Measurements from ENCODE around the gene CFAP46. TPM values are rescaled to one million over a fixed set of nuclear protein-coding genes. Genes with fewer than 3 reads are reported as not detected.
"Not testable (repeated sequence)": the region's sequence is repeated elsewhere in the genome, so short reads cannot be mapped to it uniquely, and the experiment has no call there.

The CFAP46 gene
- total RNA-seq, 1 donor from 2014 or later: 1.9 TPM

DNA sequence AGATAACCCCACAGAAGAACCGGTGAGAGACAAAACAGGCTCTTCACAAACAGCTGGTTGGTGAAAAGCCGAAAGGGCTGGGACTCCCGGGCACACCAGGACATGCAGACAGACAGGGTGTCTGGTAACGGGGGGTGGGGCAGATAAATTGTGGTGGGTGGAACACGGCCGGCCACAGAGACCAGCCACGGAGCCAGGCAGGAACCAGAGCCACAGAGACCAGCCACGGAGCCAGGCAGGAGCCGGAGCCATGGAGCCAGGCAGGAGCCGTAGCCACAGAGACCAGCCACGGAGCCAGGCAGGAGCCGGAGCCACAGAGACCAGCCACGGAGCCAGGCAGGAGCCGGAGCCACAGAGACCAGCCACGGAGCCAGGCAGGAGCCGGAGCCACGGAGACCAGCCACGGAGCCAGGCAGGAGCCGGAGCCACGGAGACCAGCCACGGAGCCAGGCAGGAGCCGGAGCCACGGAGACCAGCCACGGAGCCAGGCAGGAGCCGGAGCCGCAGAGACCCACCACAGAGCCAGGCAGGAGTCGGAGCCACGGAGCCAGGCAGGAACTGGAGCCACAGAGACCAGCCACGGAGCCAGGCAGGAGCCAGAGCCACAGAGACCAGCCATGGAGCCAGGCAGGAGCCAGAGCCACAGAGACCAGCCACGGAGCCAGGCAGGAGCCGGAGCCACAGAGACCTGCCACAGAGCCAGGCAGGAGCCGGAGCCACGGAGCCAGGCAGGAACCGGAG lies 116.4 kb downstream of the CFAP46 start:
- not testable (repeated sequence) for DNase-seq

DNA sequence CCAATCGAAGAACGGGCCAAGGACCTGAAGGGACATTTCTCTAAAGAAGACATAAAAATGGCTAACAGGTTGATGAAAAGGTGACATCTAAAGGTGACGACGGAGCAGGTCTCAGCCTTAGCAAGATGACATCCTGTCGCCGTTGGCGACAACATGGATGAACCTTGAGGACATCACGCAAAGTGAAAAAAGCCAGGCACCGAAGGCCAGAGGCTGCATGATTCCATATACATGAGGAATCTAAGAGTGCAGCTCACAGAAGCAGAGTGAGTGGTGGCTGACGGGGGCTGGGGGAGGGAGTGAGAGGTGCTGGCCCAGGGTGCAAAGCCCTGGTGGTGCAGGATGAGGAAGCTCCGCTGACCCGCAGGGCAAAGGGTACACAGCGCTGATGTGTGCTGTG lies 122.3 kb downstream of the CFAP46 start:
- DNase-seq: no peak

DNA sequence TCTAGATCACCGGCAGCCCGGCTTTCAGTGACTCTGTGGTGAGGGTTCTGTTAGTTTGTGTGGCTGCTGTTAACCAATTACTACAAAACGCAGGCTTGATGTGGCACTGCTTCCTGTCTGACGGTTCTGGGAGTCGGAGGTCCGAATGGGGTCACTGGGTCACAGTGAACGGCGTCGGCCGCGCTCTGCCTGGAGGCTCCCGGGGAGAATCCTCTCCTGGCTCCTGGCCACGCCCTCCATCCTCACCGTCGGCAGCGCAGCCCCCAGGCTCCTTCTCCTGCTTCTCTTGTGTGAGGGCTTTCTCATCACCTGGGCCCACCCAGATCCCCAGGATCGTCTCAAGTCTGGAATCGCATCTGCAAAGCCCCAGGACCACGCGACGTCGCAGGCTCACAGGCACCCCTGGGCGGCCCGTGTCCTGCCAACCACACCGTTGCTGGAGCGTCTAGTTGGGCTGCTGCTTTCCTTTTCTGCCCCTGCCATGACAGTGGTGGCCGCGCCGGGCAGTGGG lies 124.6 kb downstream of the CFAP46 start:
- no peak for DNase-seq

DNA sequence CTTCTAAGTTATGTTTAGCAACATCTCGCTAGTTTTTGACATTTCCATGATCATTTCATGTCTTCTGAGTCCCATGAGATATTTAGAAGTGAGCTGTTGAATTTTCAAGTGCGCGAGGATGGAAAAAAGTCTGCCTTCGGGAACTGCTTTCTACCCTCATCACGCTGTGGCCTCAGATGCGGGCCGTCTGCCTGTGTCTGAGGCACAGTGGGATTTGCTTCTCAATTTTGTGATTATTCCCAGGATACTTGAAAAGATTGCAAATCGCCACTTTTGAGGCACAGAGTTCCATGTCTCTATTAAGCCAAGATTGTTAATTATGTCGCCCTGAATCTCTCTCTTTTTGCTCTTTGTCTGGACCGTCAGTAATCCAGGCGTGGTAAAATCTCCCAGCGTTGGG lies 125.7 kb downstream of the CFAP46 start:
- DNase-seq: no peak

DNA sequence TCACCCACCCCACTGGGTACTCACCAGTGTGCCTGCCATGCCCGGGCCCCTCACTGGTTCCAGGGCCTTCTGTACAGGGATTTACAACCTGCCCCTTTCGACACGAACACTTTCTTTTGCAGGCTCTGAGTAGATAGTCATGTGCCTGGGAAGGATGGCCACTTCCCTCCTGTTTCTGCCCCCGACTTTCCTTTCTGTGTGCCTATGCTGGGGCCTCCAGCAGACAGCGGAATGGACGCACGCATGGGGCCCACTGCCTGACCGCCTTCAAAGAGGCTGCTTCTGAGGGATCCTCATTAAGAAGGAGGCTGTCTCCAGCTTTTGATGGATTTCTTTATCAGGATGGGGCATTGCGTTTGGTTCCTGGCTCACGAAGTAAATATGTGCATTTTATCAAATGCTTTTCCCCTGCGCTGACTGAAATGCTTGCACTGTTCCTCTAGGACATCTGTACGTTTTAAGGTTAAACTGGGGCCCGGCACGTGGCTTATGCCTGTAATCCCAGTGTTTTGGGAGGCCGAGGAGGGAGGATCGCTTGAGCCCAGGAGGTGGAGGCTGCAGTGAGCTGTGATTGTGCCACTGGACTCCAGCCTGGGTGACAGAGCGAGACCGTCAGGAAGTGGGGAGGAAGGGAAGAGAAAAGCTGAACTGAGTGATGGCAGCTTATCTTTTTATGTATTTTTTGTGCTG lies 127.1 kb downstream of the CFAP46 start:
- DNase-seq: no peak

DNA sequence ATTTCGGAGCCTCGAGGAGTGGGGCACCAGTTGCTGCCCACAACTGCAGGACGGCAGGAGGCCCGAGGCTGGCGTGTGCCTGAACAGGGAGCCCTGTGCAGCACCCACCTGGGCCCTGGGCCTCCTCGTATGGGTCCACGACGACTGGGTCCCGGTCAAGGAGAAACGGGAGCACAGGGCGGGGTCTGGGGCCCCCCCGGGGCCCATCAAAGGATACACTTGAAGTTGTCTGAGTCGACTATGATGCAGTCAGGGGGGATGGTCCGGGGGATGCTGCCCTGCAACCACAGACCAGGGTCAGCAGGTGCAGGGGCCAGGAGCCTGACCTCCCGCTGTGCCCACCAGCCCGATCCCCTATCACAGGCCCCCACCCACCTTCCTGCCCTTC lies 127.9 kb downstream of the CFAP46 start:
- DNase-seq: no peak

DNA sequence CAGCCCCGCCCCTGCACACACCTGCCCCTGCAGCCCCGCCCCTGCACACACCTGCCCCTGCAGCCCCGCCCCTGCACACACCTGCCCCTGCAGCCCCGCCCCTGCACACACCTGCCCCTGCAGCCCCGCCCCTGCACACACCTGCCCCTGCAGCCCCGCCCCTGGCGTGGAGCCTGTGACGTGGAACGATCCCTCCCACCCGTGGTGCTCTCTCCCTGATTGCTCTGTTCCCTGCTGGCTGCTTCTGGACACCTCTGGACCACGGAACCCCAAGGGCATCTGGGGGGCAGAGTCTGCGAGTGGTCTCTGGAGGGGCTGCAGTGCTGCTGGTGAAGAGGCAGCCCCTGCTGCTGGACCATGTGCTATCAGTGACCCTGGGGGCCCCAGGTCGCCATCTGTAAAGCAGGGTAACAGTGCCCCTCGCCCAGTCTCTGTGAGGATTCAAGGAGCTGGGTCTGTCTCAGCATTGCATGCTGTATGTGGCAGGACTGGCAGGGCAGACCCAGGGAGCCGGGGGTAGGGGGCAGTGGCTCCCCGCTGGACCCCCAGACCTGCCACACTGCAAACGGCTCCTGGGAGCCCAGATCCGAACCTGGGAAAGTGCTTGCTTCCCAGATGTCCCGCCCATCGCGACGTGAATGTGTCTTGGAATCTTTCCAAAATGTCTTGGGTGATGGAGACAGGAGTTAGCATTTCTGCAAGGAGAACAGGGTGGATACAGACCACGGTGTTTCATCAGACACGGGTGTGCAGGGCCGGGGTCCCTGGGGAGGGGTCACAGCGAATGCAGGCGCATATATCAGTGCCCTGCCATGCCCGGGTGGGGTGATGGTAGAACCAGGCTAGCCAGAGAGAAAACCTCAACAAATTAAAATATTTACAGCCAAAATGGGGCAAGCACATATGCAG lies 128.6 kb downstream of the CFAP46 start:
- DNase-seq: no peak

DNA sequence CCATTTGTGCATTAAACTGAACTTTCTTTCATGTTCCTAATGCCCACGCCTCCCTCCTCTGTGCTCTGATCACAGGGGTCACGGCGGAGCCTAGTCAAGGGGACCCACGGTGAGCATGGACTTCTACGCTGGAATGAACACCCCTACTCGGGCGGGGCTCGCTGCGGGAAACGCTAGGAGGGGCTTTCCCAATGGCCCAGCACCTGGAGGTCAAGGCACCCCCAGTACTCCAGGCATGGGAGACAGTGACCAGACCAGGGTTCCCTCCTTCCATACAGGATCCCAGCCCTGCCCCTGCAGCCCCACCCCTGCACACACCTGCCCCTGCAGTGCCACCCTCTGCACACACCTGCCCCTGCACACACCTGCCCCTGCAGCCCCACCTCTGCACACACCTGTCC lies 129.4 kb downstream of the CFAP46 start:
- DNase-seq: no peak

DNA sequence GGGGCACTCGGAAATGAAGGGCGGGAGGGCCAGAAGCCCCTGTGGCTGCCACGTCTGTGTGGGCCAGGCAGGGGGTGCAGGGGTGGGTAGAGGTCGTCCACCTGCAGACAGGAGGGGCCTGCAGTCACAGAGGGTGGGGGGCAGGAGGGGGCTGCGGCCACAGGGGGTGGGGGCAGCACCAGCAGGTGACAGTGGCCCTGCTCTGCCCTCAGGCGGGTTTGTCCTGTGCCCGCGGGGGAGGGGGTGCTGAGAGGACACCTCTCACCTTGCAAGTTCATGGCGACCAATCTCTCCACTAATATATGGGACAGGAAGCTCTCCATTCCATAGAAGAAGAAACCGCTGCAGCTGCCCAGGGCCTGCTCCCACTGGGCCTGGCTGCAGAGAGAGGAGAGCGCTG lies 129.8 kb downstream of the CFAP46 start:
- no peak for DNase-seq

DNA sequence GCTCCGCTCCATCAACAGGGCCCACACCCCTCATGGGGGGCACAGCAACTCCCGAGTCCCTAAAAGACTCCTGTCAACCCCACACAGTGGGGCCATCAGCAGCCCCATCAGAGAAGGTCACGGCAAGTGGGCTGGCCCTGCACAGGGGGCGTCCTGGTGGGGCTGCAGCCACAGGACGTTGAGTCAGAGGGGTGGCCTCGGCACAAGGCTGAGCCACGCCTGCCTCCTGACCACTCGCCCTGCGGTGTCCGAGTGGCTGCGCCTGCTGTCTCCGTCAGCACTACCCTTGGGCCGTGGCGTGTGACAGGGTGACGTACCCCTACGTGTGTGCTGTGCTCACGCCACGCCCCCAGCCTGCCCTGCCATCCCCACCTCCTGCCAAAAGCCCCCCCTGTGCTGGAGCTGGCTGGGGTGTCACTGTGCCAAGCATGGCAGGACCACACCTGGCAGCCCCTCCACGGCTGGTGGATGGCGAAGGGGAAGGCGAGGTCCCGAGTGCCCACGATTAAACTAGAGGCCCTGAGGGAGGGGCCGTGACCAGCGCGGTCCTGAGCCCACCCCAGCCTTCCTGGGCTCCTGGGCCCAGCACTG lies 130.4 kb downstream of the CFAP46 start:
- no peak for DNase-seq

DNA sequence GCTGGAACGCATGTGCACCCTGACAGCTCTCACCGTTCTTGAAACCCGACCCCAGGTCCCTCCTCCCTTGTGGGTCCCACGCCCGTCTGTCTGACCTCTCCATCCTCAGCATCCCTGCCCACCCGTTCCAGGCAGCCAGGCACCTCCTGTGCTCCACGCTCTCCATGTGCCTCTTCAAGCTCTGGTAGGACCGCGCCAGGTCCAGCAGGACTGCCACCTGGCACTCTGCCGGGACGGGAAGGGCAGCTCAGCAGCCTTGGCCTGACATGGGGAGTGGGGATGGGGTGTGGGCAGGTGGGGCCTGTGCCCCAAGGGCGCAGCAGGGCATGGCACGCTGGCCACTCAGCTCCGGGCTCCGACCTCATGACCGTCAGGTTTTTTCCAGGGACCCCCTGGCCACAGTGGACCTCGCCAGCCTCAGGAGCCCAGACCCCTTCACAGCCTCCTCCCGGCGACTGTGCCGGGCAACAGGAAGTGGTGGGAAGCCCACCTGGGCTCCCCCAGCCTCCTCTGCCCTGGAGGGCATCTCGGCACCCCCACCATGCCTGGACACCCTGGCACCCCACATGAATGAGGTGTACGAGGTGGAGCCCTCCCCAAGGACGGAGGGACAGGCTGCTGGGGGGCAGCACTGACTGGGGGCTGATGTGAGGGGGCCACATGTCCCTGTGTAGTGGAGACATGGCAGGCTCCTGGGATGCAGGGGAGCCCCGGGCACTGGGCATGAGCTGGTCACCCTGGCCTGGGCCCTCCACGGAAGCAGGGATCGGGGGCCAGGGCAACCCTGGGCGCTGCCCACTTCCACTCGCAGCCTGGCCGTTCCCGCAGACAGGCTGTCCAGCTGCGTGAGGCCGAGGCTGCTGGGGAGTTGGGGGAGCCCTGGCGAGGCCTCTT lies 131.3 kb downstream of the CFAP46 start:
- DNase-seq: no peak

DNA sequence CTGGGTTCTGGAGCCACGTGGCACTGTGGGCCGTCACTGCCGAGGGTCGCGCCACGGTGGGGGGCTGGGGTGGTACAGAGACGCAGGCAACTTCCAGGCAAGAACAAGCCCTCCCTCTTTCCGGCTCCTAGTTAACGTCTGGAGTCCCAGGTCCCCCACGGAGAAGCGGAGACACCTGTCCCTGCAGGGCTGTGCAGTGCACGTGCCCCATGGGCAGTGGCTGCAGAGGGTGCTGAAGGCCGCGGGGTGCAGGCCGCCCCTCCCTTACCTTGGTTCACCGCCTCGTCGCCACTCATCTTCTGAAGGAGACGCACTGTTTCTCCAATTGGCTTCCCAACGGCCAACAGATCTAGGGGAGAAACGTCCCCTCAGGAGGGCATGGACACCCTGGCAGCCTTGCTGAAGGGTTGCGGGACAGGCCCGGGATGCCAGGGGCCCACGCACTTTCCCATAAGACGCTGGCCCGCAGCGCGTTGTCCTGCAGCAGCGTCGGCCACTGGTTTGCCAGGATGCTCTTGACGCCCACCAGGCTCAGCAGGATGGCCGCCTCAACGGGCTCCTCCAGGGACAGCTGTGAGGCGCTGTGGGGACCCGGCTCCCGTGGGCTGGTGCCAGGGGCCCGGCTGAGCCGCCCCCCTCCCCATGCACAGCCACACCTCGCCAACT lies 132.1 kb downstream of the CFAP46 start:
- DNase-seq: no peak

DNA sequence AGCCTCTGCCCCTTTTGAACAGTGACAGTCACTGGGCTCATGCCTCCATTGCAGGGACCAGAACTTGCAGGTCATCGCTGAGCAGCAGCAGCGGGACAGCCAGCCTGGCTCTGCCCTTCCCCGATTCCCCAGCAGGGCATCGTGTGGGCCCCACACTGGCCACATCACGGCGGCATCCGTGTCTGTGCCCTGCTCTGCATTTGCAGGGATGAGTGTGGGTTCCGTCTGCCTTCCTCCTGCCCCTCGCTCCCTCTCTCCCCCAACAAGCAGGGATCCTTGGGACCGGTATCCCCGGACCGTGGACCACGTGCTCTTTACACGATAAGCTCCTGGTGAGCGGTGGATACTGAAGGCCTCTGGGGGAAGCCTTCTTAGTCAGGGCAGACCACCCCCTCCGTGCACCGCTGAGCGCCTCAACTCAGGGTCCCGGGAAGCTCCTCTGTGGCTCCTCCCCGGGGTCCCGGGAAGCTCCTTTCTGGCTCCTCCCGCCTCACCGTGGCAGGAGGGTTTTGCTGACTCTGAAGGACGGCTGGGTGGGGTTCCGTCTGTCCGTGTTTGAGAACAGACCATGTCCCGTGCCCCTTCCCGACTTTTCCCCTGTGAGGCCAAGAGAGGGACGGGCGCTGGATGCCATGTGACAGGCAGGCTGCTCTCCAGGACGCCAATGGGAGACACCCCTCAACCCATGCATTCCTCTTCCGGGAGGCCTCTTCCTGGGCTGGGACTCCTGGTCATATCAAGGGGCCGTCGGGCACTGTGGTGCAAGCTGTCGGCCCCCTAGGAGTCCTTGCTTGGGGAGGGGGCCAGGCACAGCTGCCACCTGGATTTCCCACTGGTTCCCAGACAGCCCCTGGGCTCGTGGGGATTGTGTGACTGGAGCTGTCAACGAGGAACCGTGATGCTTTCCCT lies 132.9 kb downstream of the CFAP46 start:
- DNase-seq: no peak

DNA sequence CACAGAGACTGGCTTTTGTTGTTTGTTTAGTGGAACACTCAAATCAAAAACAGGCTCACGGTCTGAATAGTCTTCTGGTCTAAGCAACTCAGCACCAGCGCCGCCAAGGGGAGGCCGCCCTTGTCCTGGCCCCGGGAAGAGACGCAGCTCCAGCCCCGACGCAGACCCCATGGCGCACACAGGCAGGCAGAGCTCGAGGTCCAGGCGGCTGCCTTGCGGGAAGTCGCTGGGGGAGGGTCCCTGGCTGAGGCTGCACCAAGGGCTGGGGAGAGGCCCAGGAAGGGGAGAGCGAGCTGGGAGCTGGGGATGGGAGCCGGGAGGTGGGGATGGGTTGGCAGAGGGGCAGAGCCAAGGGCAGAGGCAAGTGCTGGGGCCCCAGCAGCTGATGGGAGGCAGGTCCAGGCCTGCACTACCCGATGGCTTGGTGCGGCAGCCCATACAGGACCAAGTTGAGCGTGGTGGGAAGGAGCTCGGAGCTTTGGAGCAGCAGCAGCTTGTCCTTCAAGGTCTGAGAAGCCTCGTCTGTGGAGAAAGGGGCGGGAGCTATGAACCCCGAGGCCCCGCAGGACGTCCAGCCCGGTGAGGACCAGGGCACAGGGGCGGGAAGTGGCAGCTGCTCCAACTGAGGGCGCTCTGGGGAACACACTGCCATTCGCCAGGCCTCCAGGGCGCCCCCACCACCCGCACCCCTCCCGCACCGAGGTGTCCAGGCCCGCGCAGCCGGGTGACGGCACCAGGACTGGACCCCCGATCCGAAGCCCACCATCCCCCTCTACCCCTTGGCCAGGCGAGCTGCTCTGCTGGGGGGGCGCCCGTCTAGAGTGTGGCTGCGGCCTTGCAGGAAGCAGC lies 133.8 kb downstream of the CFAP46 start:
- no peak for DNase-seq

DNA sequence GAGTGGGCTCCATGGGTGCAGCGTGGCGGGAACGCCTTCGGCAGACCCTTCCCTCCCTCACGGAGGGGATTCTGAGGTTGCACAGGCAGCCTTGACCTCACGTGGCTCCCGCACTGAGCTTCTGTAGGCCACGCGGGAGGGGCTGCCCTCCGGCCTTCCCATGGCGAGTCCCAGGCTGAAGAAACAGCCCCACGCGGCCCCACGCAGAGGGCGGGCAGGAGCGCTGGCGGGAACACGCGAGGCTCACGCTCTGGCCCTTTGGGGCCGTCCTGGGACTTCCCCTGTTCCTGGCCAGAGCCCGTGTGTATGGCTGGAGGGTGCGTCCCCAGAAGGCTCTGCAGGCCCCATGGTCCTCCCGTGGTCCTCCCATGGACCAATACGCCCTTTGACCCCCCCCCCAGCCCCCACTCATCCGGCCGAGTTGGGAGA lies 134.7 kb downstream of the CFAP46 start:
- DNase-seq: no peak

DNA sequence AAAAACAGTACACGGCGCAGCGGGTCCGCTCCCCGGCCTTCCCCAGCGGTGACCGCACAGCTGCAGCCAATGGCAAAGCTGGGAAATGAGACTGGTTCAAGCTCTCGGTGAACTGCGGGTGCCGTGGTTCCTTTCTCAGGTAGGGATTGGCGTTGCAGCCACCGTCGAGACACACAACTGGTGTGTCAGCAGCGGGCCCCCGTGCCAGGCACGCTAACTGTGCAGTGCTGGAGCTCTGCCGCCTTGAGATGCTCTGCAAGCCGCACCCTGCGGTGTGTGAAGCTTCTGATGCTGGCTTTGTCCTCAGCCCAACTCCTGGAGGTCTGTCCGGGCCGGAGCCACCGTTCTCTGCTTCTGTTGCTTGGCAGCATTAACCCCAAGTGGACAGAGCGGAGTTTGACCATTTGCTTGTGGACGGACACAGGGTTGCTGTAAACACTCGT lies 135.8 kb downstream of the CFAP46 start:
- DNase-seq: no peak

DNA sequence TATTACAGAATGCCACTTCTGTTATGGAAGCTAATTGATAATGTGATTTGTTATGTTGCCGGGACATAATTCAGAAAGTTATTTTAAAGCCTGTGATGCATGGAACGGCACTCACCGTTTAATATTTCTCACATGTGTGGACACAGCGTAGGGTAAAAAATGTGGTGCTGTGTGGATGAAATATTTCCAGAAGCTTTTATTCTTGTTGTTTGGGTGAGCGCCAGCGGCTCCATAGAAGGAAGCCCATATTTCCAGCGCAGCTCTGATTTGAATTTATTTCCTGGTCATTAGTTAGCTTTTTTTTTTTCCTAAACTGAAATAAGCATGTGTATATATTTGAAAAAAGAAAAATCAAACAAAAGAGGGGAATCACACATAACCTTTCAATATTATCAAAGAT lies 136.3 kb downstream of the CFAP46 start:
- no peak for DNase-seq

DNA sequence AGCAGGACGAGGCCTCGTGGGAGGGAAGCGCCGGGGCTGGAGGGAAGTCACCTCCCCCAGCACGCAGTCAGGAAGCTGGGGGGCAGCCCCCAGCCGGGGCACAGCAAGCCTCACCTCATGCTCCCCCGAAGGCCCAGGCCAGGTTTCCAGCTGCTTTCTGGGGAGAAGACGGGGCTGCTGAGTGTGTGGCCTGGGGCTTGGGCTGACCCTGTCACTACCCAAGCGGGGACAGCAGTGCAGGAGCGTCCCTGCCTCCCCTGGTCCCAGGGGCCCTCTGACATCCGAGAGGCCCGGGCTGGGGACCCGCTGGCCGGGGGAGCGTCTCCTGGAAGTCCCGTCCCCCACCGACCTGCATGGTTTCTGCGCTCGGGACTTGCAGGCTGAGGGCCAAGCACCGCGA lies 136.8 kb downstream of the CFAP46 start:
- no peak for DNase-seq

Measured in occipital lobe (tissue), 2 donors.